Stromal cell of bone marrow (primary cell): ENCODE results near the gene ATAD5.
A peak's percentile ranks its signal among the peaks of the same experiment; 100 is the strongest.
"Not testable (repeated sequence)": the region's sequence is repeated elsewhere in the genome, so short reads cannot be mapped to it uniquely, and the experiment has no call there.

Experiments
- DNase-seq: peaks from one replicate; pipeline ENCODE4 v3.0.0-alpha.2; 2012; ENCODE audit warnings: low read depth

The ATAD5 gene

GRCh38 chr17:30824002-30824355, 7.8 kb upstream of the ATAD5 start:
- DNase-seq = no peak

GRCh38 chr17:30824356-30825145, 7.2 kb upstream of the ATAD5 start, which contains the start of gene CRLF3:
Gene CRLF3, minus strand, starts transcription at chr17:30824692. Its CDS starts 41 bp downstream, at chr17:30824651.
- DNase-seq = peak; percentile 85

GRCh38 chr17:30827082-30827481, 4.7 kb upstream of the ATAD5 start:
- DNase-seq = no peak

- DNase-seq = no peak
Observed at GRCh38 chr17:30829022-30829421, 2.7 kb upstream of the ATAD5 start.

- DNase-seq = no peak
Observed at GRCh38 chr17:30831257-30831656, 509 bp upstream of the ATAD5 start.

GRCh38 chr17:30832438-30833124, 815 bp downstream of the ATAD5 start:
- no peak for DNase-seq

- DNase-seq = no peak
Observed at GRCh38 chr17:30838202-30838807, 6.5 kb downstream of the ATAD5 start.

- no peak for DNase-seq
Observed at GRCh38 chr17:30840771-30841170, 9.0 kb downstream of the ATAD5 start.

GRCh38 chr17:30848021-30848420, 16.3 kb downstream of the ATAD5 start:
- no peak for DNase-seq

GRCh38 chr17:30854146-30854545, 22.4 kb downstream of the ATAD5 start:
- no peak for DNase-seq

GRCh38 chr17:30858556-30859250, 26.9 kb downstream of the ATAD5 start:
- peak; percentile 1 for DNase-seq

GRCh38 chr17:30864636-30865035, 32.9 kb downstream of the ATAD5 start:
- no peak for DNase-seq

GRCh38 chr17:30869005-30869404, 37.2 kb downstream of the ATAD5 start:
- DNase-seq = no peak

GRCh38 chr17:30886187-30886586, 54.4 kb downstream of the ATAD5 start:
- no peak for DNase-seq

GRCh38 chr17:30894236-30894635, 62.5 kb downstream of the ATAD5 start:
- DNase-seq = no peak

- DNase-seq = no peak
Observed at GRCh38 chr17:30897311-30897710, 65.5 kb downstream of the ATAD5 start.

- no peak for DNase-seq
Observed at GRCh38 chr17:30905742-30906100, 74.0 kb downstream of the ATAD5 start.

GRCh38 chr17:30906101-30906911, 74.5 kb downstream of the ATAD5 start, which contains the start of gene TEFM:
Gene TEFM, minus strand, starts transcription at chr17:30906238. Its CDS starts 40 bp downstream, at chr17:30906198.
- DNase-seq = peak; percentile 81

- DNase-seq = no peak
Observed at GRCh38 chr17:30908717-30909420, 77.1 kb downstream of the ATAD5 start.

- DNase-seq = not testable (repeated sequence)
Observed at GRCh38 chr17:30910151-30910550, 78.4 kb downstream of the ATAD5 start.

GRCh38 chr17:30913955-30914354, 82.2 kb downstream of the ATAD5 start:
- no peak for DNase-seq
